ENCODE data around the gene UBE2E1.

UBE2E1 gene

GRCh38 chr3:23805633-23806533 is at the start of gene UBE2E1:
TSS of gene UBE2E1 (plus strand) at chr3:23805955. CDS start at chr3:23807270, 1,315 bp downstream.
- DNase-seq (ENCODE audit: low read depth in 2 of 2): peak; percentile 30 to 40

DNA sequence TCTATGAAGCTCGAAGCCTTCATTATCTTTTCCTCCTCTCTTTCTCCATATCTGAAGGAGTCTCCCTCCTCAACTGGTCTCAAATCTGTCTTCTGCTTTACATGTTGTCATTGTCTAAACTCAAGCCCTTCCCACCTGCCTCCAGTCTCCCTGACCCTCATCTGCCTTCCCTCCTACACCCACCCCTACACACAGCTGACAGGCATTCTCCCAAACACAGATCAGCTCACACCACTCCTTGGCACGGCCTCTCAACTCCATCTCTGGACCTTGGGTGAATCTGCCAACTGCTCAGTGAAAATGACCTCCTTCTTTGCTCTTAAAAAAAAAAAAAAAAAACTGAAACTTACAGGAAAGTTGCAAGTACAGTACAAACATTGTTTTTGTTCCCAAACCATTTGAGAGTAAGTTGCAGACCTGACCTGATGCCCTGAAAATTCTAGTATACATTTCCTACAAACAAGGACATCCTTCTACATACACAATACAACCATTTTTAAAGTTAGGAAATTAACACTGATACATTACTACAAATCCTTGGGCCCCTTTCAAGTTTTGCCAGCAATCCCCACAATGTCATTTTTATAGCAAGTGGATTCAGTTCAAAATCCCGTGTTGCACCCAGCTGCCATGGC is 49.4 kb upstream of the UBE2E1 start:
- no peak for DNase-seq (ENCODE audit: low read depth in 2 of 2)

- no peak for DNase-seq (ENCODE audit: low read depth in 2 of 2)
Measured at GRCh38 chr3:23758253-23758838, 47.4 kb upstream of the UBE2E1 start.

DNA sequence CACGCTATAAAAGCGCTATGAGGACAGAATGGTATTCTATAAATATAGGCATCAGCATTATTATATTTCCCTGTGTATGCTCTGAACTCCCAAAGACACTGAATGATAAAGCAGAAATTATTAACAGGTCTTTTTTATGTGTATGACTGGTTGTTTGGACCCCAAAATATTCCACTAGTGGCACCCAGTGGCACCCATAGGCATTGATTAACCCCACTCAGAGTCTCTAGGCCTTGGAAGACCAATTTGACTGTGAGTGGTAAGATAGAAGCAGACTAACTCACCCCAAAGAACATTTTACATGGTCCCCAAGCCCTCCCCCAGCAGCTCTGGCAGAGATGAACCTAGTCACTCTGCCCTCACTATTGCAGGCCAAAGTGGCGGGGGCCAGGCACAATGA is 45.4 kb upstream of the UBE2E1 start:
- DNase-seq (ENCODE audit: low read depth in 2 of 2): no peak

- no peak for DNase-seq (ENCODE audit: low read depth in 2 of 2)
Measured at GRCh38 chr3:23760871-23761373, 44.8 kb upstream of the UBE2E1 start.

DNA sequence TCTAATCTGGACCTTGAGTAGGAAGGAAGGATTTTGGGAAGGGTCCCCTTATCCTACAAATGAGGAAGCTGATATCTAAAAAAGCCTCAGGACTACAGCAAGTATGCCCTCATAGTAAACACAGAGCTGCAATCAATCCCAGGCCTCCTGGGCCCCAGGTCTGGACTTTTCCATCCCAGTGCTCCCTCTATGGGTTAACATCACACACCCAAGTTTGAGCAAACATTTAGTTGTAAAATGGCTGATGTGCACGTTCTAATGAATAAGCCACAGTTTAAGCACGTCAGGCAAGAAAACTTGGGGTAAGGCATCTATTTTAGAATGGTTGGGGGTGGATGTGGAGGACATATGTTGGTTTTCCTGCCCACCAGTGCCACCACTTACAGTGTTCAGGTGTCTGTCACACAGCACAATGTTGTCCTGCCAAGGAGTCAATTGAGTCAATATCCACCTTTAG is 44.3 kb upstream of the UBE2E1 start:
- no peak for DNase-seq (ENCODE audit: low read depth in 2 of 2)

- no peak for DNase-seq (ENCODE audit: low read depth in 2 of 2)
Measured at GRCh38 chr3:23762214-23762613, 43.5 kb upstream of the UBE2E1 start.

GRCh38 chr3:23762759-23763477 is 42.8 kb upstream of the UBE2E1 start:
- no peak for DNase-seq (ENCODE audit: low read depth in 2 of 2)

DNA sequence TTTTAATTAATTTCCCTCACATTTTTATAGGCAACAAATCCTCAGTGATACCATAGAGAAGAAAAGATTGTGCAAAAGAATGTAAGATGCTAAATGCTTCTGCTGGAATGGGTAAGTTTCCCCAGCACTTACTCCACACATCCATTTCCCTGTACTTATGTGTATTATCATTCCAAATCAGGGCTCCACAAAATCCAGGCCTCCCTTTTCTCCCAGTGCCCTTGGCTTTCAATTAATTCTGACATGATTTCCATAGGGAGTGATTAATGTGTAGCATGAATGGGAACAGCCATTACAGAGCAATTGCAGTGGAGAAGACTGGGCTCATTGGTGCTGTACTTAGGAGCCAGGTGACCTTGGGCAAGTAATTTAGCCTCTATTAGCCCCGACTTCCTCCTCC is 41.3 kb upstream of the UBE2E1 start:
- no peak for DNase-seq (ENCODE audit: low read depth in 2 of 2)

DNA sequence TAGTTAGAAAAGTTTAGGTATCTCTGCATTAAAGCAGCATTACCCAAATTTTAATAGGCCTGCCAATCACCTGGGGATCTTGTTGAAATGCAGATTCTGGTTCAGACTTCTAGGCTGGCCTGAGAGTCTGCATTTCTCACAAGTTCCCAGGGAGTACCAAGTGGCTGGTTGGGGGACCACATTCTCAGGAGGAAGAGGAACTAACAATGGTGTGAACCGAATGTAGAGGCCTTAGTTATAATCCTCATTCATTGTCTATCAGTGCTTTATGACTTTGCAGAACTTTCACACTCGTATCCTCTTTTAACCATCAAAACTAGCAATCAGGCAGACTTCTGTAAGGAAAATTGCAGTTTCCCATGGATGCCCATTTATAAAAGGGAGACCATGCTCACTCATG is 38.2 kb upstream of the UBE2E1 start:
- DNase-seq (ENCODE audit: low read depth in 2 of 2): no peak

DNA sequence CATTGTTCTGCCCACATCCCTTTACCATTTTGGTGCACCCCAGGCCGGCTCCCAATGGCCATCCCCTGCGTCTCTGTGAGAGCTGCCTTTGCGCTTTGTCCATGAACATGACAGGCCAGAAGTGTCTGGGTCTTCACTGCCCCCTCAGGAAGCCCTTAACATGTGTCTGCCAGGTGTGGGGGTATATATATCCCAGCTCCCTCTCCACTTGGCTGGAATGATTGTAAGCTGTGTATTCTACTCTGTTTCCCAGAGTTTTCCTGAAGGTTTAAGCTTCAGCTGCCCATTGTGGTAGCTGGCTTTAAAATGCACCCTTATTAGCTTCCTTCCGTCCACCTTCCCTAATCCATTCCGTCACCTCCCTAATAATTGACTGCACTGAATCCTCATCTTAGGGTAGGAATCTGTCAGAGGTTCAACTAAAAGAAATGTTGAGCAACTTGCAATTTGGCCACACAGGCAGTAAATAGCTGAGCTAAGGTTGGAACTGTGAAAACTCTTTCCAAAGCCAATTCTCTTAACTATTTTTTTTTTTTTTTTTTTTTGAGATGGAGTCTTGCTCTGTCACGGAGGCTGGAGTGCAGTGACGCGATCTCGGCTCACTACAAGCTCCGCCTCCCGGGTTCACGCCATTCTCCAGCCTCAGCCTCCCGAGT is 30.4 kb upstream of the UBE2E1 start:
- DNase-seq (ENCODE audit: low read depth in 2 of 2): no peak

DNA sequence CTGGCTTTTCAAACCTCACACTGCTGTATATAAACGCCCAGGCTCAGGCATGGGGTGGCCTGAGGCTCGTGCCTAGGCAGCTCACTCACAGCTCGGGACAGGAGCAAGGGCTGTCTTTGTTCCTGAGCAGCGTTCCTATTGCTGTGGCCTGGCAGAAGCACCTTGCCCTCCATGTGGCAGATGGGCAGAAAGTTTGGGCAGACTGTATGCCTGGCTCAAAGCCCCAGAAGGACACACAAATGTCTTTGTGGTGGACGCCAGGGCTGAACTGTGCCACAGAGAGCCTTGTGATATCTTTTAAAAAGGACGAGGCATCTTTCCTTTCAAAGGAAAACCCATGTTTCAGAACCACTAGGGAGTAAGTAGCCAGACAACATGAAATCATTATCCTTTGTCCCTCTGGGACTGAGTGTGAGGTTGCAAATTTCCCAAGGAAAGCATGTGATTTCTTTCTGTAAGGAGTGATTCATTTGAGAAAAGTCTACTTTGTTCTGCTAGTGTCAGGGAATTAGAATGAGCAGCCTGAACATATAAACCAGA is 29.3 kb upstream of the UBE2E1 start:
- no peak for DNase-seq (ENCODE audit: low read depth in 2 of 2)

- no peak for DNase-seq (ENCODE audit: low read depth in 2 of 2)
Measured at GRCh38 chr3:23778446-23778845, 27.3 kb upstream of the UBE2E1 start.

- DNase-seq (ENCODE audit: low read depth in 2 of 2): no peak
Measured at GRCh38 chr3:23779841-23780240, 25.9 kb upstream of the UBE2E1 start.

- no peak for DNase-seq (ENCODE audit: low read depth in 2 of 2)
Measured at GRCh38 chr3:23781051-23781450, 24.7 kb upstream of the UBE2E1 start.

GRCh38 chr3:23781871-23782270 is 23.9 kb upstream of the UBE2E1 start:
- DNase-seq (ENCODE audit: low read depth in 2 of 2): no peak

GRCh38 chr3:23785097-23785645 is 20.6 kb upstream of the UBE2E1 start:
- DNase-seq (ENCODE audit: low read depth in 2 of 2): no peak

- DNase-seq (ENCODE audit: low read depth in 2 of 2): no peak
Measured at GRCh38 chr3:23785882-23786281, 19.9 kb upstream of the UBE2E1 start.

- DNase-seq (ENCODE audit: low read depth in 2 of 2): no peak
Measured at GRCh38 chr3:23791678-23792077, 14.1 kb upstream of the UBE2E1 start.

GRCh38 chr3:23793528-23794134 is 12.1 kb upstream of the UBE2E1 start:
- no peak for DNase-seq (ENCODE audit: low read depth in 2 of 2)

All from activated CD4-positive, alpha-beta T cell treated with anti-CD3 and anti-CD28 coated beads for 24 hours (primary cell).